GM23338 (cell line): ENCODE measurements around the gene LACRT. TPM values are rescaled to one million over a fixed set of nuclear protein-coding genes. Genes with fewer than 3 reads are reported as not detected.

ENCODE experiments used
- CREB1 ChIP-seq: fragments of 250-450 bp; sonication (Bioruptor Pico); IDR thresholded peaks from 2 replicates; pipeline ENCODE4 v1.5.0; 2020; ENCODE audit warnings: low read depth, mild to moderate bottlenecking, moderate library complexity
- ETS1 ChIP-seq: IDR thresholded peaks from 2 replicates; pipeline ENCODE4 v1.6.1; 2016; ENCODE audit warnings: antibody characterized with exemption
- EZH2 ChIP-seq: fragments of 200-600 bp; sonication (generic); IDR thresholded peaks from one replicate; pipeline ENCODE4 v1.8.0; 2017; ENCODE audit warnings: antibody characterized with exemption, mild to moderate bottlenecking, low read depth; ENCODE audit not compliant: unreplicated experiment
- EZH2phosphoT487 ChIP-seq: fragments of 200-600 bp; sonication (generic); IDR thresholded peaks from one replicate; pipeline ENCODE4 v1.8.1; 2018; ENCODE audit warnings: antibody characterized with exemption; ENCODE audit not compliant: unreplicated experiment
- JUNB ChIP-seq: IDR thresholded peaks from one replicate; pipeline ENCODE4 v1.6.1; 2016; ENCODE audit warnings: antibody characterized with exemption; ENCODE audit not compliant: unreplicated experiment
- NANOG ChIP-seq: IDR thresholded peaks from 2 replicates; pipeline ENCODE4 v1.6.1; 2016; ENCODE audit warnings: antibody characterized with exemption, borderline replicate concordance
- REST ChIP-seq: IDR thresholded peaks from one replicate; pipeline ENCODE4 v1.6.1; 2018; ENCODE audit warnings: antibody characterized with exemption; ENCODE audit not compliant: unreplicated experiment
- ZNF114 ChIP-seq: fragments of 250-450 bp; sonication (Bioruptor Pico); IDR thresholded peaks from 2 replicates; pipeline ENCODE4 v1.5.0; 2020; ENCODE audit warnings: mild to moderate bottlenecking, moderate library complexity
- ZNF331 ChIP-seq: fragments of 250-450 bp; sonication (Bioruptor Pico); IDR thresholded peaks from 2 replicates; pipeline ENCODE4 v1.5.0; 2020; ENCODE audit warnings: low read depth, mild to moderate bottlenecking, moderate library complexity
- ZNF462 ChIP-seq: fragments of 250-450 bp; sonication (Bioruptor Pico); IDR thresholded peaks from 2 replicates; pipeline ENCODE4 v1.5.0; 2020; ENCODE audit warnings: mild to moderate bottlenecking, moderate library complexity
- polyA plus RNA-seq: library from polyadenylated mRNA; unstranded; fragments of >200 nt; fragmentation: Nextera tagmentation; extraction: Ambion mirVana; gene quantifications from 2 replicates; pipeline ENCODE4 v1.2.1, GENCODE V29; 2016
- total RNA-seq: library from RNA; depleted of rRNA; stranded (reverse); fragments of >200 nt; shearing (Covaris generic); gene quantifications from 2 replicates; pipeline ENCODE4 v1.2.3, GENCODE V29; 2014

Gene LACRT
- total and polyA plus RNA-seq, 2 experiments from 2014 or later = not detected

- TF ChIP-seq ZNF462 (CRISPR knock-in tag) = no peak
- no peak for TF ChIP-seq ZNF114
- TF ChIP-seq NANOG = no peak
- TF ChIP-seq REST = no peak
- no peak for TF ChIP-seq ETS1
- no peak for TF ChIP-seq EZH2phosphoT487
- no peak for TF ChIP-seq EZH2
- TF ChIP-seq JUNB = no peak
- no peak for TF ChIP-seq CREB1 (CRISPR knock-in tag)
- no peak for TF ChIP-seq ZNF331 (CRISPR knock-in tag)
Observed at GRCh38 chr12:54650409-54650808, 15.7 kb upstream of the LACRT start (continued).
